HG03565 (cell line): ENCODE results near the gene BASP1.
"Not testable (repeated sequence)": the region's sequence is repeated elsewhere in the genome, so short reads cannot be mapped to it uniquely, and the experiment has no call there.

ENCODE experiments used
- ATAC-seq: cut with Tn5 transposase; IDR thresholded peaks from one replicate; pipeline ENCODE4 v1.9.1; 2021; ENCODE audit warnings: mild to moderate bottlenecking, moderate library complexity; ENCODE audit not compliant: unreplicated experiment

BASP1 gene

GRCh38 chr5:17249029-17249634 is 31.7 kb downstream of the BASP1 start:
- ATAC-seq = no peak

- not testable (repeated sequence) for ATAC-seq
Measured at GRCh38 chr5:17249841-17250240, 32.4 kb downstream of the BASP1 start.

- ATAC-seq = no peak
Measured at GRCh38 chr5:17252543-17252942, 35.1 kb downstream of the BASP1 start.

- peak; percentile 35 for ATAC-seq
Measured at GRCh38 chr5:17255471-17256021, 38.1 kb downstream of the BASP1 start.

GRCh38 chr5:17256171-17256570 is 38.7 kb downstream of the BASP1 start:
- ATAC-seq = no peak

GRCh38 chr5:17256839-17257238 is 39.4 kb downstream of the BASP1 start:
- no peak for ATAC-seq

GRCh38 chr5:17257705-17258273 is 40.4 kb downstream of the BASP1 start:
- peak; percentile 74 for ATAC-seq

- ATAC-seq = no peak
Measured at GRCh38 chr5:17258431-17258830, 41.0 kb downstream of the BASP1 start.

- not testable (repeated sequence) for ATAC-seq
Measured at GRCh38 chr5:17259012-17259411, 41.6 kb downstream of the BASP1 start.

- ATAC-seq = no peak
Measured at GRCh38 chr5:17259630-17260257, 42.3 kb downstream of the BASP1 start.

GRCh38 chr5:17260549-17260948 is 43.1 kb downstream of the BASP1 start:
- ATAC-seq = no peak

- ATAC-seq = no peak
Measured at GRCh38 chr5:17261075-17261474, 43.6 kb downstream of the BASP1 start.

- ATAC-seq = no peak
Measured at GRCh38 chr5:17265041-17265440, 47.6 kb downstream of the BASP1 start.

- peak; percentile 83 for ATAC-seq
Measured at GRCh38 chr5:17267106-17267505, 49.7 kb downstream of the BASP1 start.

GRCh38 chr5:17269201-17269600 is 51.8 kb downstream of the BASP1 start:
- ATAC-seq = peak; percentile 54

GRCh38 chr5:17272111-17272510 is 54.7 kb downstream of the BASP1 start:
- no peak for ATAC-seq

GRCh38 chr5:17275289-17276158 is 58.1 kb downstream of the BASP1 start:
- ATAC-seq = no peak

- peak; percentile 47 for ATAC-seq
Measured at GRCh38 chr5:17276445-17276844, 59.0 kb downstream of the BASP1 start.

- ATAC-seq = no peak
Measured at GRCh38 chr5:17277907-17278306, 60.5 kb downstream of the BASP1 start.

GRCh38 chr5:17278931-17279330 is 61.5 kb downstream of the BASP1 start:
- no peak for ATAC-seq

GRCh38 chr5:17279487-17279886 is 62.1 kb downstream of the BASP1 start:
- no peak for ATAC-seq
